BJ (cell line): ENCODE measurements around the gene PKP2. TPM values are rescaled to one million over a fixed set of nuclear protein-coding genes. Genes with fewer than 3 reads are reported as not detected.
A peak's percentile ranks its signal among the peaks of the same experiment; 100 is the strongest.

Experiments
- CTCF ChIA-PET: fragments of 350-600 bp; formaldehyde crosslinking; extraction: SDS; loops from one replicate; lab custom pipeline; 2021; ENCODE audit warnings: antibody characterized with exemption, inconsistent platforms; lab: Yijun Ruan, JAX
- POLR2A ChIA-PET: fragments of 300-600 bp; sonication (Branson Sonifier 250); formaldehyde crosslinking; extraction: SDS; loops from one replicate; lab custom pipeline; 2021; ENCODE audit warnings: antibody characterized with exemption; lab: Charles Lee
- DNase-seq: peaks from one replicate; pipeline ENCODE4 v3.0.0-alpha.2; 2011; ENCODE audit warnings: low read depth
- H3K27me3 ChIP-seq: 2 replicates; pipeline ENCODE4 v1.6.0; 2011; ENCODE audit warnings: low read length; ENCODE audit not compliant: control insufficient read depth, insufficient read depth
- H3K36me3 ChIP-seq: 2 replicates; pipeline ENCODE4 v1.5.1; 2011; ENCODE audit warnings: low read length; ENCODE audit not compliant: control insufficient read depth, insufficient read depth
- H3K4me3 ChIP-seq: 2 replicates; pipeline ENCODE4 v1.5.1; 2011; ENCODE audit warnings: low read depth, mild to moderate bottlenecking, control low read depth, low read length
- polyA plus RNA-seq: library from polyadenylated mRNA; depleted of rRNA; stranded (reverse); fragments of >200 nt; gene quantifications from 2 replicates; pipeline ENCODE4 v1.2.3, GENCODE V29; 2011
- TF ChIP-seq, protein P1 (sequence below): IDR thresholded peaks from 2 replicates; pipeline ENCODE4 v1.5.1; 2011; ENCODE audit warnings: low read depth, mild to moderate bottlenecking, control low read depth, inconsistent platforms, low read length, moderate library complexity; ENCODE audit not compliant: insufficient read depth

The PKP2 gene
- polyA plus RNA-seq, 1 experiment: 0.04 TPM

DNA sequence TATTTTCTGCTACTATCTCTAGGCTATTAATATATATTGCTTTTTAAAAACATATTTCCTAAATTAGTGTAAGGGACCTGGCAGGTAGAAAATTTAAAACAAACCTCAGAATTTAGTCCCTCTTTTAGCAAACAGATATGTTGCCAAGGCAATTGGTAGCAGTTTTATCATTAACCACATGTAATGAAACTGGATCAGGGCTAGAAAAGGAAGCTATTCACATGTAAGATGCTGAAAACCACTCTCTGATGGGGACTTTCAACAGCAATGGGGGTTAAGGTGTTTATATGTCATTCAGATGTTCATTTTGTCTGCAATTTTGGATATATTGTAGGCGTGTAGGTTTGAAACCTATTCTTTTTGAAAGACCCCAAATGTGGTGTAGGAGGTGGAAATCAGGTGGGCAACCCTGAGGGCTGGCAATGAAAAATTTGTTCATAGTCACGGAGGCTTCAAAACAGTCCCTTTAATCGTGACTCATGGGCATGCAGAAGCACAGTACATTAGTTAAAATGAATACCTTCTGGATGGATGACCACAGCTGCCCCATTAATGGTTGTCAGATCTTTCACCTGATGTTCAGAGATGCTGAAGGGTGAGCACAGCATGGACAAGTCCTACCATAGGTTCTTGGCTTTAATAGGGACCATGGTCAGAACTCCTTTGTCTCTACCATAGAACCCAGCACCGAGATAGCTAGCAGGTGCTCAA is 5.9 kb upstream of the PKP2 start:
- no peak overlapping the region for H3K4me3 ChIP-seq
- ChIA-PET CTCF (no interaction called here), POLR2A (no interaction called here)
- DNase-seq: no peak
- no peaks in the 10 kb centered on the region for H3K36me3 ChIP-seq
- TF ChIP-seq, protein P1, sequence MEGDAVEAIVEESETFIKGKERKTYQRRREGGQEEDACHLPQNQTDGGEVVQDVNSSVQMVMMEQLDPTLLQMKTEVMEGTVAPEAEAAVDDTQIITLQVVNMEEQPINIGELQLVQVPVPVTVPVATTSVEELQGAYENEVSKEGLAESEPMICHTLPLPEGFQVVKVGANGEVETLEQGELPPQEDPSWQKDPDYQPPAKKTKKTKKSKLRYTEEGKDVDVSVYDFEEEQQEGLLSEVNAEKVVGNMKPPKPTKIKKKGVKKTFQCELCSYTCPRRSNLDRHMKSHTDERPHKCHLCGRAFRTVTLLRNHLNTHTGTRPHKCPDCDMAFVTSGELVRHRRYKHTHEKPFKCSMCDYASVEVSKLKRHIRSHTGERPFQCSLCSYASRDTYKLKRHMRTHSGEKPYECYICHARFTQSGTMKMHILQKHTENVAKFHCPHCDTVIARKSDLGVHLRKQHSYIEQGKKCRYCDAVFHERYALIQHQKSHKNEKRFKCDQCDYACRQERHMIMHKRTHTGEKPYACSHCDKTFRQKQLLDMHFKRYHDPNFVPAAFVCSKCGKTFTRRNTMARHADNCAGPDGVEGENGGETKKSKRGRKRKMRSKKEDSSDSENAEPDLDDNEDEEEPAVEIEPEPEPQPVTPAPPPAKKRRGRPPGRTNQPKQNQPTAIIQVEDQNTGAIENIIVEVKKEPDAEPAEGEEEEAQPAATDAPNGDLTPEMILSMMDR: no peak
- H3K27me3 ChIP-seq: no peaks in the 10 kb centered on the region; the same call in 1 of the 2 replicates

DNA sequence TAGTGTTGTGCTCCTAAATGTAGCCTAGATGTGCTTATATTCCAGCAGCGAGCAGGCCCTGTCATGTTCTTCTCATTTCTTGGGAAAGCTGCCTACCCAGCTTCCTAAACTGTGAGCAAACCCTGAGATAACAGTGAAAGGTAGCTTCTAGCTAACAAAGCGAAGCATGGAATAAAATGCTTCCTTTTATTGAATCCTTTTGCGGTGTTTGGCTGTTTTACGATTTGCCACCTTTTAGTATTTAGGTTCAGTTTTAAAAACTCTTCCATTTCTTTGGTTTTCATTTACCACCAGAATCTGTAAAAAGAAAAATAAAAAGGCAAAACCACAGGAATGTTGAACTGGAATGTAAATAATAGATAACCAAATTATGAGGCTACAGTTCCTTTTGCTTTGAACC is 5.0 kb upstream of the PKP2 start:
- Histone ChIP-seq H3K36me3 (no peaks in the 10 kb centered on the region), H3K4me3 (no peak overlapping the region), H3K27me3 (peaks cover 4% of the 10 kb centered on the region; the same call in 1 of the 2 replicates)
- DNase-seq: no peak
- TF ChIP-seq, protein P1: no peak
- CTCF ChIA-PET: no interaction called here
- POLR2A ChIA-PET: no interaction called here

DNA sequence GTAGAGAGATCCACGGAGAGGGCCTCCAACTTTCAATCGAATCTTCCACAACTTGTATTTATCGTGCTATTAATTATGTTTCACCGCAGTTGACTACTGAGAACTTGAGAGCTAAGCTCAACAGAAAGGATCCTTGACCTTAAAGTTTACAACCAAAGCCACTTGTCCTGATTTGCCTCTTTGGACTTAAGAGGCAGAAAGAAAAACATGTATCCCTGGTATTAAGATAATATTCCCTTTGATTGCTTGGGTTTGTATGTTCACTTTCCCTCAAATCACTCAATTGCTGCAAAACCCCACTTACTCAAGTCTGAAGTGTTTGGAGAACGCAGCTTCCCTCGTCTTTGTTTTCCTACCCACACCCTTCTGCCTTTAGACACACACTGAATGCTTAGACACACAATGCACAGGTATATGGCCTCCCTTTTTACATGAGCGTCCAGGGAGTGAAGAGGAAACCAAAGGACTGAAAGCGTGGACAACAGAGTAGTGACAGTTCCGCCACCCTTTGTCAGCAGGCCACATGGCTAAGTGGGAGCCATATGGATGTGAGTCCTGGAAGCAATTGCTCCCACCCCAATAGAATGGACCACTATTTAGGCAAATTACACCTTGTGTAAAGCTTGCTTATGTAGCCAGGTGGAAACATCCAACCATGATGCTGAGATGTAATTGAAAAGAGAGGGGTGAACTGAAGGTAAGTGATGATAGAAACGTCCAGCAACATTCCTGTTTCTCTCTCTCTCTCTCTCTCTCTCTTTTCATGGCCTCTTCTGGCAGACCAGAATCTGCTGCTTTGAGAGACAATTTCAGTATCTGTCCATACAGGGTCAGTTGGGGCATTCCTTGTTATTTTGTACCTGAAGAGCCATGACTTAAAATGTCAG is 1.4 kb upstream of the PKP2 start:
- Histone ChIP-seq H3K27me3 (peaks cover 14% of the 10 kb centered on the region), H3K4me3 (no peak overlapping the region), H3K36me3 (no peaks in the 10 kb centered on the region)
- POLR2A ChIA-PET: no interaction called here
- no peak for DNase-seq
- CTCF ChIA-PET: no interaction called here
- TF ChIP-seq, protein P1: no peak

DNA sequence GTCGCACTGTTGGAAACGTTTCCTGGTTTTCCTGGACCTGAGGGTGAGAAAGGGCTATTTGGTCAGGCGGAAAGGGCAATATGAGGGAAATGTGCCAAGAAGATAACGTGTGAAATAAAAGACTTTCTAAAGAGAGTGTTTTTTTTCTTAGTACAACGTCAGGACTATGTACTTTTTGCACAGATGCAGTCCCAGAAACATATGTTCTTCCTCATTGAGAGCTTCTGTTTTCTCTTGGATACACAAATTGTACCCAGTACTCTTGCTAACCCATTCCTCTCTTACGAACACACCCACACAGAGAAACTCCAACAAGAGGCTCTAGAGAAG is 669 bp upstream of the PKP2 start:
- DNase-seq: no peak
- TF ChIP-seq, protein P1: no peak
- H3K4me3 ChIP-seq: no peak overlapping the region

DNA sequence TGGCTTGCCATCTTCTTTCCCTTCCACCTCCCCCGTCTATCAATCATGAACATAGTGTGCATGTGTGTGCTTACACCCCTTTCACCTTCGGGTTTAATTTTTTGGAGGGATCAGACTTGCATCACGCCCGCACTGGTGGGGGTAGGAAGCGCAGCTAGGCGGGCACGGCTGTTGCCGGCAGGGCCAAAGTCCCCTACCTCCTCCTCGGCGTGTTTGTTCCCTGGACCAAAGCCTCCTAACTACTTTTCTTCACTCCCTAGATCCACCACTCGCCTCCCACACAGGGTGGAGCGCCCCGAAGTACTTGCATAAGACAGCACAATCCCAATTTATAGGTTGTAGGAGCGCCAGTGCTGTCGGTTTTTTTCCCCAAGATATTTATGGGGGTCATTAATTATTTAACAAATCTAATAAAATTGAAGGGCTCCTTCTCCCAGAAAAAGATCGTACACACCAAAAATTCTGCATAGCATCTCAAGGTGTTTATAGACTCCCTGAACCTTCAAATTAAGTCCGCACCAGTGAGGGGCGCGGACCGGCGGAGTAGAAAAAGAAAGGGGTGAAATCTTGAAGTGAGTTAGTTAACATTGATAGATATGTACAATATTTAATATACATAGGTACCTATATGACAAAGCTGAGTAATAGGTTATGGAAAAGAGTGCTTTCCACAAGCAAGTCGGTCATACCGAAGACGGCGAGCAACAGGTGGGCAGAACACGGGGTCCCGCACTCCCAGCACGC is 717 bp downstream of the PKP2 start:
- H3K27me3 ChIP-seq: peaks cover 14% of the 10 kb centered on the region
- peak overlapping the region; percentile 6 for H3K4me3 ChIP-seq
- no peak for DNase-seq
- TF ChIP-seq, protein P1: no peak
- CTCF ChIA-PET: no interaction called here
- H3K36me3 ChIP-seq: no peaks in the 10 kb centered on the region
- POLR2A ChIA-PET: no interaction called here

More for the DNA sequence above, 669 bp upstream of the PKP2 start:
- POLR2A ChIA-PET: no interaction called here
- Histone ChIP-seq H3K27me3 (peaks cover 14% of the 10 kb centered on the region), H3K36me3 (no peaks in the 10 kb centered on the region)
- CTCF ChIA-PET: no interaction called here
